Renal pelvis (tissue), 4 donors: Measurements from ENCODE around the gene CALCOCO1. TPM values are rescaled to one million over a fixed set of nuclear protein-coding genes. Genes with fewer than 3 reads are reported as not detected.
"Not testable (repeated sequence)": the region's sequence is repeated elsewhere in the genome, so short reads cannot be mapped to it uniquely, and the experiment has no call there.

Experiments used
- DNase-seq: peaks from one replicate; pipeline ENCODE4 v3.0.0-alpha.2; 2013
- polyA plus RNA-seq, 3 donors: library from polyadenylated mRNA; unstranded; fragments of 120-200 nt; gene quantifications; one replicate each; pipeline ENCODE4 v1.2.1, GENCODE V29; 2013; ENCODE audit not compliant: insufficient read length in 3 of 3

Gene CALCOCO1
- polyA plus RNA-seq, 3 donors, result 121 to 142 (median 139) TPM

DNA sequence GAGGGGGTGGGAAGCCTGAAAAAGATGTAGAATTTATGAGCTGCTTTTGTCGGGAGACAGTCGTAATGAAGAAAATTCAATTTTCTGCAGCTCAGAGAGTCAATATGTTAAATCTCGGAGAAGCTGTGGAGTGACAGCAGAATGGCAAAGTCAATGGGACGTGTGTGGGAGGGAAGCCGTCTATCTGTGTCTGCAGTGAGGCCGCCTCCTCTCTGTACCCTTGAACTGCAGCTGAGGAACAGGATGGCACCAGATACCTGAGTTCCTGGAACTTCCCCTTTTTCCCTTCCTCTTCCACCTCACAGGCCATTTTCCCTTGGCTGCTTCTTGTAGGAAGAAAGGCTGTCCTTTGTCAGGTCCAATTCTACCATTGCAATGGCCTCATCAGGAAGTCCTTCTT is 9.3 kb upstream of the CALCOCO1 start:
- DNase-seq, result no peak

DNA sequence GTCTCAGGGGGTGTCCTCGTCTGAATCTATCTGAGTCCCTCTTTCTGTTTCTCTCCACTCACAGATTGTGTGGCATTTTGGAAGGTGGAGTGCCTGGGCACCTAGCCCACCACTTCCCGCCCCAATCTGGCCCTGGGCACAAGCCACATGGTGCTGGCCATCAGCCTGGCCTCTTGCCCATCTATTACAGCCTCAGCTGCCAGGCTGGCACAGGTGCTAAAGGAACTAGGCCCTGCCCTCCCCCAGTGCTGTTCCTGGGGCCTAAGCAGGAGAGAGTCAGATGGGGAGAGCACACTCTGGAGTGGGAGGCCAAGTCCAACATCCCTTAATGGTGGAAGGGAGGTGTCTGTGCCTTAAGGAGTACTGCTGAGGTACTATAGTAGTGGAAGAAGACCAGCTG is 8.3 kb upstream of the CALCOCO1 start:
- no peak for DNase-seq

DNA sequence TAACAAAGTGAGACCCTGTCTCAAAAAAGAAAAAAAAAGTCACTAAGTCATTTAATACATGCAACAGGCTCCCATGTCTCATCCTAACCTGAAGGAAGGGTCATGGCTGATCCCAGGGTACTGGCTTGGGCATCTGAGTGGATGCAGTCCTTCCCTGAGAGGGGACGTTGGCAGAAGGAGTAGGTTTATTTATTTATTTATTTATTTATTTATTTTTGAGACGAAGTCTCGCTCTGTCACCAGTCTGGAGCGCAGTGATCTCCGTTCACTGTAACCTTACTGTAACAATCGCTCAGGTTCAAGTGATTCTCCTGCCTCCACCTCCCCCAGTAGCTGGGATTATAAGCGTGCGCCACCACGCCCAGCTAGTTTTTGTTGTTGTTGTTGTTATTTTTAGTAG is 7.2 kb upstream of the CALCOCO1 start:
- no peak for DNase-seq

DNA sequence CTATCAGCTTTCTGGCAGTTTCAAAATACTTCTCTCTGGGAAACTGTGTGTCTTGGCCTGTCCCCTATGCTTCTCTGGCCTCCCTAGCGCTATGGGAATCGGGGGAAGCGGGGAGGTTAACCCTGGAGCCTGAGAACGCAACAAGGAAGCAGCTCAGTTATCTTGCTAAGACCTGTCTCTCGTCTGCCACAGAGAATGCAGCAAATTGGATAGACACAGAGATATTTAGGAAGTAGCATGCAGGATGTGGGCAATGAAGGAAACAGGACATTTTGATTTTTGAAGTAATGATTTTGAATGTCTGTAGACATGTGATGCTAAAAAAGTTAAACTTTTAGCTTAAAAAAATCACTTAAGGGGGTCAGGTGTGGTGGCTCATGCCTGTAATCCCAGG is 6.6 kb upstream of the CALCOCO1 start:
- no peak for DNase-seq

- no peak for DNase-seq
Measured at GRCh38 chr12:53733051-53733806, 6.0 kb upstream of the CALCOCO1 start.

DNA sequence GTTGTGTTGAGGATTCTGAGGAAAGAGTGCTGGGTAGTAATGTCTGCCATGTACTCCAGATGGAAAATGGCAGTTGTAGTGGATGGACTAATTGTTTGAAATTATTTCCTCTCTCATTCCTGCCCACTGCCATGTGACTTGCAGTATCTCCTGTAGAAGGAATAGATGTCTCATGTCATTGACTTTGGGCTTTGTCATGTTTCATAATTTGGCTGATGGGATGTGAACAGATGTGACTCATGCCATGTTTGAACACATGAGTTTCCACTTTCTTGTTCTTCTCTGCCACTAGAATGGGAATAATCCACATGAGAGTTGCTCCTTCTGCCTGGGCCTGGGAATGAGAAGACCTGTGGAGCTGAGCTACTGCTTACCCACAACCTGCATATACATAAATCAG is 2.4 kb upstream of the CALCOCO1 start:
- no peak for DNase-seq

DNA sequence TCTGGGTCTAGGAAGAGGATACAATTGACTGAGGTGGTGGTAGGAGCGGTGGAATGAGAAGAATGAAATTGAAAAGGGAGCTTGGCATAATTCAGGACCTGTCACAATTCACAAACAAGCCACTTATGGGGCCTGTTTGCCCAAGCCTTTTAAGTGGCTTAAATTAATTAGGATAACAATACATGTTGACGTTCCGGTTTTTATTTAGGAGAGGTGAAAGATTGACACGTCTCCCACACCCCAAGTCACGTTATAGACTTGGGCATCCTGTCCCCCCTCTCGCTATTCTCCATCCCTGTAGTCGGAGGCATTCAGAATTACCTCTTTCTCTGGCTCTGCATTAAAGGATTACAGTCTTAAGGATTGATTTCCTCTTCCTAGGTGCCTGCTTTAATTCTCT is 954 bp upstream of the CALCOCO1 start:
- DNase-seq, result no peak

- DNase-seq, result no peak
Measured at GRCh38 chr12:53726946-53727309, 324 bp downstream of the CALCOCO1 start.

- DNase-seq, result no peak
Measured at GRCh38 chr12:53726341-53726740, 911 bp downstream of the CALCOCO1 start.

GRCh38 chr12:53725824-53726223 is 1.4 kb downstream of the CALCOCO1 start:
- no peak for DNase-seq

- DNase-seq, result no peak
Measured at GRCh38 chr12:53722450-53723041, 4.7 kb downstream of the CALCOCO1 start.

- no peak for DNase-seq
Measured at GRCh38 chr12:53720946-53721345, 6.3 kb downstream of the CALCOCO1 start.

DNA sequence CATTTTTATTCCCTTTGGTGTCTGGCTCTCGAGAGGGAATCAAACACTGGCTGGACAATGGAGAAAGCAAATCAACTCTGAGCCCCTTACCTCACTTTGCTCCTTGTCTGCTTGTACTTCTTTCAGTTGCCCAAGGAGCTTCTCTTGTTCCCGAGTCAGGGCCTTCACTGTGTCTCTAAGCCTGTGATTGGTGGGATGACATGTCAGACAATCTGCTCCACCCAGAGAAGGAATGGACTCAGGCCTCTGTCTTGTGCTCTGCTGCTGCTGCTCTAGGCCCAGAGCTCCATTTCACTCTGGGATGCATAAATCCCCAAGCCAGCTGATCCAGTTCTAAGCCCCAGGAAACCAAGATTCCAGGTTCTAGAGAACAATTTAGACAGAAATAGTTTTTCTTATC is 7.6 kb downstream of the CALCOCO1 start:
- DNase-seq, result no peak

DNA sequence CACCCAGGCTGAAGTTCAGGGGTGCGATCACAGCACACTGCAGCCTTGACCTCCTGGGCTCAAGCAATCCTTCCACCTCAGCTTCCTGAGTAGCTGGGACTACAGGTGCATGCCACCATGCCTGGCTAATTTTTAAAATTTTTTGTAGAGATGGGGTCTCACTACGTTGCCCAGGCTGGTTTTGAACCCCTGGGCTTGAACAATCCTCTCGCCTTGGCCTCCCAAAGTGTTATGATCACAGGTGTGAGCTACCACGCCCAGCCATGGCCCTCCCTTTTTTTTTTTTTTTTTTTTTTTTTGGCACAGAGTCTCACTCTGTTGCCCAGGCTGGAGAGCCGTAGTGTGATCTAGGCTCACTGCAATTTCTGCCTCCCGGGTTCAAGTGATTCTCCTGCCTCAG is 8.7 kb downstream of the CALCOCO1 start:
- DNase-seq, result not testable (repeated sequence)

DNA sequence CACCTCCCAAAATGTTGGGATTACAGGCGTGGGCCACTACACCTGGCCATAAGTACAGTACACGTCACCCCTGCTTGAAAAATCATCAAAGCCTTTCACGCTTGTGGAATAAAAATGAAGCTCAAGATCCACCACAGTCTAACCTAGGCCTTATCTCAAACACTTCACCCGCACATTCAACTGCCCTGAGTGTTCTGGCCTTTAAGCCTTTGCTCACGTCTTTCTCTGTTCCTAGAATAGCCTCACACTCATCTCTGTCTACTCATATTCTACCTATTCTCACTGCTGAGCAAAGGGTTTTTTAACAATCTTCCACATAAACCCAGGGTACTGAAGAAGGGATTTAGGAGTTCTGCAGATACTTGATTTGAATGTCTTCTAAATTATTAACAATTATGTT is 9.9 kb downstream of the CALCOCO1 start:
- no peak for DNase-seq

DNA sequence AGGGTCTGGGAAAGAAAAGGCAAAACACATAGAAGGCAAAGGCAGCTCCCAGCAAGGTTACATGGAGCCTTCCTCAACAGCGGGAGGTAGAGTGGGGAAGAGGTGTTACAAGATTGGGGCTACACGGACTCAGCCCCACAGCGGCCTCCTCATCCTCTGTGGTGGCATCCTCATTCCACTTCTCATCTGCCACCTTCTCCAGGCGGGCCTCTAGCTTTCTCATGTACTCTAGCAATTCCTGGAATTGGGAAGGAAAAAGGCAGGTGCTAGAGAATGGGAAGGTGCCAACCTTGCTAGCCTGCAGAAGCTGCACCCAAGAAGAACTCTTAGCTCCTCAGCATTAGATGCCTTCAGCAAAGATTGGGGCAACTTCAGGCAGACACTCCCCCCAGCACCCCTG is 13.2 kb downstream of the CALCOCO1 start:
- DNase-seq, result no peak

DNA sequence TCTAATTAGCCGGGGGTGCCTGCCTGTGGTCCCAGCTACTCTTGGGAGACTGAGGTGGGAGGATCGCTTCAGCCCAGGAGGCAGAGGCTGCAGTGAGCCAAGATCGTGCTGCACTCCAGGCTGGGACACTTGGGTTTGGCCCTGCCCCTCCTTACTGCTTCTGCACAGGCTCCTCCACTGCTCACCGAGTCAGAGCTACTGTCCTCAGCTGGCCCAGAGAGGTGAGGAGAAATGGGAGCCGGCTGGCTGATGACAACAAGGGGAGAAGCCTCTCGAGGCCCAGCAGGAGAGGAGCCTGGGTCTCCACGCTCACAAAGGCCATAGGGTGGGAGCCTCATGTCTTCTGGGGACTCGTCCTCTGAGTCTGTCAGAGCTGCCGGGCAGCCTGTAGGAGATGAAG is 13.7 kb downstream of the CALCOCO1 start:
- DNase-seq, result no peak

- peak; percentile 61 for DNase-seq
Measured at GRCh38 chr12:53712059-53712643, 15.1 kb downstream of the CALCOCO1 start.

DNA sequence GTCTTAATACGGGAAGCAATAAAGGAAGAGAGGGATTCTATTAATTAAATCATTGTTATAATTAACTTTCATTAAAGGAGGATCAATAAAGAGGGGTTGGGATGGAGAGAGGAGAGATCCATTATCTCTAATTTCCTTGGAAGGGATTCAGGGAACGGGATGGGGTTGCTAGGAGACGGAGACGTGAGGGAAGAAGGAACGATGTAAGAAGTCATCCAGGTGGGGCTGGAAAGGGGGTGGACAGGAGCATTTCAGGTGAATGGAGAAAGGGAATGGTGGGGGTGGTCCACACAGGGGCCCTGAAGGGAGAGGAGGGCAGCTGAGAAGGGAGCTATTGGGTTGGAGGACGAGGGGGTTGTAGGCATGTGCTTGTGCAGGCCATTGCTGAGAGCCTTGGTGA is 17.2 kb downstream of the CALCOCO1 start:
- no peak for DNase-seq

- no peak for DNase-seq
Measured at GRCh38 chr12:53709671-53710070, 17.6 kb downstream of the CALCOCO1 start.

DNA sequence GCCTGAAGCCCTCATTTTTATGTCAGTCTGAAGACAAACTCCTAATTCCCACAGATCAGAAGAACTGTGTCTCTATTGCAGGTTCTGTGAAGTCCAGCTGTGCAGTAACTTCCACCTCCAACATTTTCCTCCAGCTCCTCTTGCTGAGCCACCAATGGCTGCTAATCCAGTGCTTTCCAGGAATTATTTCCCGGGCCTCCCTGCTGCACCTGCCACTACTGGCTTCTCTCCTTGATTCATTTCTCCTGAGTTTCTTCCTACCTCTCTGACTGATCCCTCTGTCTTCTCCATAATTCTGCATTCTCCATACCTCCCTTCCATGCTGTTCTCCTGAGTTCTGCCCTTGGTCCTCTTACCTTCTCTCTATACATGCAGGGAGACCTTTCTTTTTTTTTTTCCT is 21.2 kb downstream of the CALCOCO1 start:
- no peak for DNase-seq

- no peak for DNase-seq
Measured at GRCh38 chr12:53703756-53704155, 23.5 kb downstream of the CALCOCO1 start.

DNA sequence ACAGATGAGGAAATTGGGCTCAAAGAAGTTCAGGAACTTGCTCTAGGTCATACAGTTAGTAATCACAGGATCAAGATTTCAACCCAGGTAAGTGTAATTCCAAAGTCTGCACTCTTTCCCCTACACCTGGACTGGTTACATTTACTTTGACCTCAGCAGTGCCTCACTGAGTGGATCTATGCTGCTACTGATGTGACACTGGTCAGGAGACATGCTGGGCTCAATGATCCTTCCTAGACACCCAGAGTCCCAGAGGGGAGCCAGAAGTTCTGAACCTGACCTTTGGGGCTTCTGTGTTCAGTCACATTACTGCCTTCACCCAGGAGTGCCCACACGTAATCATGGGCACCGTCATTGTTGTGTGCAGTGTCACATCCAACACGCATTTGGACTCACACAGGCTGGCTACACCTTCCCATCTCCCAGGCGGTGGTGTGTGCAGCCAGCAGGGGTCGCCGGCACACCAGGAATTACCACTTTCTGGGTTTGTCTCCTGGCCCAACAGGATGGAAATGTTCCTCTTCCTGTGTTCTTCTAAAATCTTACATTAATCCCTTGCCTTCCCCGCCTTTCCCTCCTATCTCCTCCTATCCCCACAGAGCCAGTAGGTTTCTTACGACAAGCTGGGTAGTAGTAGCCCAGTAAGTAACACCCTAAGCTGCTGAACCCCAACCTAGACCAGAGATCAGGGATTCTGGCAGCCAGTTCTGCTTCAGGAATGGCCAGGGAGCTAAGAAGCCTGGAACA is 25.6 kb downstream of the CALCOCO1 start:
- DNase-seq, result peak; percentile 65
